Kidney (tissue), 14 donors: ENCODE results near the gene DUOXA1. TPM values are rescaled to one million over a fixed set of nuclear protein-coding genes. Genes with fewer than 3 reads are reported as not detected.

ENCODE experiments used
- DNase-seq, 5 donors: peaks; one replicate each; pipeline ENCODE4 v3.0.0-alpha.2; 2013 to 2020
- FAIRE-seq: peaks from 2 replicates; lab custom pipeline; 2012; peaks lifted over from hg19 to GRCh38; lab: Jason Lieb, UNC
- H3K27ac ChIP-seq, 2 donors: one replicate each; pipeline ENCODE4 v1.7.0; 2013; ENCODE audit warnings: low read depth in 2 of 2, low read length in 2 of 2, inconsistent platforms in 1 of 2
- H3K27me3 ChIP-seq: one replicate; pipeline ENCODE4 v1.7.1; 2013; ENCODE audit warnings: low read length, inconsistent platforms; ENCODE audit not compliant: control insufficient read depth, insufficient read depth
- H3K36me3 ChIP-seq, 3 donors: one replicate each; pipeline versions ENCODE4 v1.7.0 to v1.7.1; 2013; ENCODE audit warnings: low read length in 3 of 3, control low read depth in 1 of 3, inconsistent platforms in 1 of 3; ENCODE audit not compliant: insufficient read depth in 3 of 3, control insufficient read depth in 2 of 3
- H3K4me1 ChIP-seq, 3 donors: one replicate each; pipeline versions ENCODE4 v1.7.0 to v1.7.1; 2013; ENCODE audit warnings: low read length in 3 of 3, inconsistent platforms in 1 of 3, low read depth in 1 of 3; ENCODE audit not compliant: control insufficient read depth in 2 of 3, insufficient read depth in 2 of 3
- H3K4me3 ChIP-seq, 3 donors: one replicate each; pipeline versions ENCODE4 v1.7.0 to v1.8.1; 2013; ENCODE audit warnings: low read length in 3 of 3, control low read depth in 1 of 3, inconsistent platforms in 1 of 3
- H3K9ac ChIP-seq, 3 donors: one replicate each; pipeline versions ENCODE4 v1.7.0 to v1.7.1; 2013; ENCODE audit warnings: low read length in 3 of 3, control low read depth in 1 of 3, inconsistent platforms in 1 of 3
- H3K9me3 ChIP-seq, 3 donors: one replicate each; pipeline versions ENCODE4 v1.7.0 to v1.7.1; 2013; ENCODE audit warnings: low read length in 3 of 3, control low read depth in 1 of 3, inconsistent platforms in 1 of 3; ENCODE audit not compliant: control insufficient read depth in 2 of 3, insufficient read depth in 1 of 3
- CTCF ChIP-seq: IDR thresholded peaks from 3 replicates; pipeline ENCODE4 v1.5.1; 2012; ENCODE audit warnings: mild to moderate bottlenecking, moderate library complexity, borderline replicate concordance; ENCODE audit not compliant: insufficient read depth; ENCODE audit errors: extremely low read depth
- intact Hi-C: fragments of 100-400 bp; cut with DNase I; formaldehyde crosslinking; loops from one replicate; pipeline ENCODE4 v1.11.1; 2022
- polyA plus RNA-seq: library from polyadenylated mRNA; stranded (reverse); fragments of 350-450 nt; fragmentation: Illumina TruSeq; extraction: RNeasy Lipid Tissue Mini Kit (QIAGEN cat#74804); gene quantifications from one replicate; pipeline ENCODE4 v1.2.3, GENCODE V29; 2014; ENCODE audit warnings: low read depth, low replicate concordance; ENCODE audit not compliant: insufficient read depth
- total RNA-seq: library from RNA; stranded (reverse); fragmentation: NEBNext Ultra II Directional; extraction: Animal tissue kit (Norgen Biotek cat#: 25700); gene quantifications from one replicate; pipeline ENCODE4 v1.2.1, GENCODE V29; 2021
- donor health status: control.
- donor health status: control.
- donor health status: control.
- donor health status: control.
- donor health status: control.
- donor health status: DM: yes; HTN: yes; CAD: no.
- donor health status: Normal renal cell carcinoma (clear cell type).

The DUOXA1 gene
- total and polyA plus RNA-seq, 2 donors from 2014 or later = 0.52 to 1.4 TPM

GRCh38 chr15:45120081-45120972 lies 9.4 kb downstream of the DUOXA1 start:
- peaks cover 24% of the 10 kb centered on the region for H3K27me3 ChIP-seq
- no peak overlapping the region for H3K9ac ChIP-seq
- peaks cover 0 to 14% (median 0%) of the 10 kb centered on the region in 3 donors for H3K4me1 ChIP-seq
- H3K4me3 ChIP-seq = no peak overlapping the region
- H3K9me3 ChIP-seq = no peaks in the 10 kb centered on the region
- H3K27ac ChIP-seq = no peak overlapping the region
- TF ChIP-seq CTCF = no peak
- intact Hi-C loops = no loop called here
- DNase-seq = peak in 1 of 5 donors; percentile 45
- no peak for FAIRE-seq
- H3K36me3 ChIP-seq = no peaks in the 10 kb centered on the region

- DNase-seq = peak in 1 of 5 donors; percentile 24
- intact Hi-C loops = no loop called here
- Histone ChIP-seq H3K27me3 (peaks cover 36% of the 10 kb centered on the region), H3K36me3 (no peaks in the 10 kb centered on the region), H3K4me1 (peaks cover 0 to 22% (median 0%) of the 10 kb centered on the region in 3 donors), H3K9ac (no peak overlapping the region), H3K9me3 (no peaks in the 10 kb centered on the region), H3K4me3 (no peak overlapping the region), H3K27ac (no peak overlapping the region)
- no peak for FAIRE-seq
- TF ChIP-seq CTCF = no peak
Measured at GRCh38 chr15:45118996-45119395, 10.7 kb downstream of the DUOXA1 start.

- no peak overlapping the region for H3K9ac ChIP-seq
- H3K4me1 ChIP-seq = peaks cover 0 to 25% (median 0%) of the 10 kb centered on the region in 3 donors
- TF ChIP-seq CTCF = peak; percentile 96
- intact Hi-C loops = no loop called here
- FAIRE-seq (peak; percentile 92), DNase-seq (peak; percentile 89 to 97 (median 95))
- H3K27me3 ChIP-seq = peaks cover 44% of the 10 kb centered on the region
- no peaks in the 10 kb centered on the region for H3K36me3 ChIP-seq
- no peaks in the 10 kb centered on the region for H3K9me3 ChIP-seq
- no peak overlapping the region for H3K27ac ChIP-seq
- H3K4me3 ChIP-seq = peak overlapping the region in 2 of 3 donors; percentile 9 to 34
Measured at GRCh38 chr15:45118131-45118588, 11.5 kb downstream of the DUOXA1 start.
